Measurements from ENCODE around the gene AP2S1. TPM values are rescaled to one million over a fixed set of nuclear protein-coding genes. Genes with fewer than 3 reads are reported as not detected.

AP2S1 gene
- total and polyA plus RNA-seq, 2 of the 4 experiments (the other 2 are of a cell fraction), result 144 to 274 TPM

- H4K91ac ChIP-seq (ENCODE audit: insufficient read depth, low read depth, low read length), result no peak overlapping the region
- no peaks in the 10 kb centered on the region for H3K9me1 ChIP-seq (ENCODE audit: insufficient read depth, low read length)
- ChIA-PET POLR2A (ENCODE audit: unreplicated experiment) (no interaction called here), CTCF (no interaction called here)
- in situ Hi-C loops (cut with MboI; ENCODE audit: low sequenced_read_pairs), result no loop called here
- BruUV-seq (replicated peaks), result no TSS peak
- H2AK9ac ChIP-seq (replicated peaks; ENCODE audit: low read depth, low read length, poor library complexity), result no peak overlapping the region
- no peak overlapping the region for H3K56ac ChIP-seq (ENCODE audit: extremely low read depth, insufficient read depth, low read length)
- no peak overlapping the region for H3K4ac ChIP-seq (ENCODE audit: low read depth, low read length)
- no peak overlapping the region for H3K23ac ChIP-seq (ENCODE audit: low read depth, low read length)
- H2BK5ac ChIP-seq (ENCODE audit: low read depth, low read length, poor library complexity, severe bottlenecking), result no peak overlapping the region
- TF ChIP-seq RAD21 (IDR thresholded peaks at IDR 0.05; ENCODE audit: low read length) (no peak), RCOR1 (IDR thresholded peaks at IDR 0.05; ENCODE audit: insufficient replicate concordance, low read length) (no peak), NFE2L2 (IDR thresholded peaks at IDR 0.05; ENCODE audit: low read depth, low read length) (no peak), FOS (IDR thresholded peaks at IDR 0.05; ENCODE audit: low read depth, low read length) (no peak), ELK1 (IDR thresholded peaks at IDR 0.05; ENCODE audit: borderline replicate concordance, low read depth, low read length) (no peak), USF2 (IDR thresholded peaks at IDR 0.05; ENCODE audit: low read depth, low read length) (no peak), MAFK (IDR thresholded peaks at IDR 0.05; ENCODE audit: low read depth, low read length) (no peak), MAZ (IDR thresholded peaks at IDR 0.05; ENCODE audit: borderline replicate concordance, low read depth, low read length) (no peak), CTCF (conservative IDR thresholded peaks at IDR 0.05; ENCODE audit: low read depth, low read length) (no peak), POLR2A (IDR thresholded peaks at IDR 0.05; ENCODE audit: low read depth, low read length) (no peak), SMC3 (IDR thresholded peaks at IDR 0.05; ENCODE audit: low read depth, low read length) (no peak), CEBPB (IDR thresholded peaks at IDR 0.05; ENCODE audit: low read depth, low read length) (no peak), BHLHE40 (IDR thresholded peaks at IDR 0.05; ENCODE audit: low read depth, low read length) (no peak), CHD1 (IDR thresholded peaks at IDR 0.05; ENCODE audit: low read depth, low read length) (no peak), MXI1 (IDR thresholded peaks at IDR 0.05; ENCODE audit: borderline replicate concordance, low read depth, low read length) (no peak), RFX5 (IDR thresholded peaks at IDR 0.05; ENCODE audit: low read depth, low read length) (no peak)
- H3K9ac ChIP-seq (ENCODE audit: low read depth, low read length), result no peak overlapping the region
- no peaks in the 10 kb centered on the region for H3K36me3 ChIP-seq (ENCODE audit: control insufficient read depth, insufficient read depth, low read length)
- H3K27me3 ChIP-seq (ENCODE audit: control insufficient read depth, insufficient read depth, low read length), result no peaks in the 10 kb centered on the region
- H2AFZ ChIP-seq (replicated peaks; ENCODE audit: low read length, poor library complexity), result no peak overlapping the region
- dilution Hi-C loops (cut with HindIII; ENCODE audit: low sequenced_read_pairs, unreplicated experiment), result no loop called here
- no peak overlapping the region for H4K8ac ChIP-seq (ENCODE audit: low read depth in 2 of 2, low read length in 2 of 2)
- H2BK20ac ChIP-seq (ENCODE audit: low read depth, low read length), result no peak overlapping the region
- intact Hi-C loops (cut with micrococcal nuclease), result no loop called here
- no peak overlapping the region for H3K4me2 ChIP-seq (ENCODE audit: low read depth, low read length)
- H4K20me1 ChIP-seq (ENCODE audit: insufficient read depth, low read length), result no peaks in the 10 kb centered on the region
- no peak overlapping the region for H3K18ac ChIP-seq (ENCODE audit: low read depth, low read length)
- H4K5ac ChIP-seq (ENCODE audit: low read depth, low read length), result no peak overlapping the region
- ATAC-seq (ENCODE audit: low read depth) (no peak), DNase-seq (no peak)
- no peak overlapping the region for H3K4me3 ChIP-seq (ENCODE audit: insufficient read depth, low read depth, low read length)
- no peaks in the 10 kb centered on the region for H3K4me1 ChIP-seq (ENCODE audit: control insufficient read depth, insufficient read depth, low read length)
- no peaks in the 10 kb centered on the region for H3K79me1 ChIP-seq (ENCODE audit: low read depth in 1 of 2, low read length in 2 of 2)
- no peak overlapping the region for H3K27ac ChIP-seq (ENCODE audit: insufficient read depth, low read length)
- no peak overlapping the region for H2BK15ac ChIP-seq (ENCODE audit: low read depth, low read length)
- H2AK5ac ChIP-seq (ENCODE audit: low read depth, low read length), result no peak overlapping the region; the same call in 1 of the 2 replicates
- H3K14ac ChIP-seq (replicated peaks; ENCODE audit: low read depth, low read length), result no peak overlapping the region
- no CpG with 5 or more reads among the region's 5 CpGs for WGBS, 2 experiments (ENCODE audit: extremely low coverage in 2 of 2, insufficient read length in 1 of 2)
- H2BK120ac ChIP-seq (ENCODE audit: low read depth, low read length), result no peak overlapping the region
- H3K9me3 ChIP-seq (ENCODE audit: control insufficient read depth, insufficient read depth, low read length), result no peaks in the 10 kb centered on the region
Measured at GRCh38 chr19:46802152-46802551, 48.5 kb downstream of the AP2S1 start.

Measured in IMR-90 (cell line).